LNCAP (cell line): ENCODE results near the gene UCHL5.

Source experiments
- TF ChIP-seq, protein P1 (sequence below): fragments of 450-650 bp; IDR thresholded peaks from 2 replicates; pipeline ENCODE4 v1.5.1; 2017; ENCODE audit warnings: mild to moderate bottlenecking

The UCHL5 gene

DNA sequence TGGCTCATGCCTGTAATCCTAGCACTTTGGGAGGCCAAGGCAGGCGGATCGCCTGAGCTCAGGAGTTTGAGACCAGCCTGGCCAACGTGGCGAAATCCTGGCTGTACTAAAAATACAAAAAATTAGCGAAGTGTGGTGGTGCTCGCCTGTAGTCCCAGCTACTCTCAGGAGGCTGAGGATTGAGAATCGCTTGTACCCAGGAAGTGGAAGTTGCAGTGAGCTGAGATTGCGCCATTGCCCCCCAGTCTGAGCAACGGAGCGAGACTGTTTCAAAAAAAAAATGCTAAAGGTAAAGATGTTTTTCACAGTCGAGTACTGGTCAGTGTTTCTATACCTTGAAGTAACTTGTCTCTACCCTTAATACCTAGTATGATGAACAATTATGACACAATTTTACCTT, 35.0 kb upstream of the UCHL5 start:
- TF ChIP-seq, protein P1, sequence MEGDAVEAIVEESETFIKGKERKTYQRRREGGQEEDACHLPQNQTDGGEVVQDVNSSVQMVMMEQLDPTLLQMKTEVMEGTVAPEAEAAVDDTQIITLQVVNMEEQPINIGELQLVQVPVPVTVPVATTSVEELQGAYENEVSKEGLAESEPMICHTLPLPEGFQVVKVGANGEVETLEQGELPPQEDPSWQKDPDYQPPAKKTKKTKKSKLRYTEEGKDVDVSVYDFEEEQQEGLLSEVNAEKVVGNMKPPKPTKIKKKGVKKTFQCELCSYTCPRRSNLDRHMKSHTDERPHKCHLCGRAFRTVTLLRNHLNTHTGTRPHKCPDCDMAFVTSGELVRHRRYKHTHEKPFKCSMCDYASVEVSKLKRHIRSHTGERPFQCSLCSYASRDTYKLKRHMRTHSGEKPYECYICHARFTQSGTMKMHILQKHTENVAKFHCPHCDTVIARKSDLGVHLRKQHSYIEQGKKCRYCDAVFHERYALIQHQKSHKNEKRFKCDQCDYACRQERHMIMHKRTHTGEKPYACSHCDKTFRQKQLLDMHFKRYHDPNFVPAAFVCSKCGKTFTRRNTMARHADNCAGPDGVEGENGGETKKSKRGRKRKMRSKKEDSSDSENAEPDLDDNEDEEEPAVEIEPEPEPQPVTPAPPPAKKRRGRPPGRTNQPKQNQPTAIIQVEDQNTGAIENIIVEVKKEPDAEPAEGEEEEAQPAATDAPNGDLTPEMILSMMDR = no peak

DNA sequence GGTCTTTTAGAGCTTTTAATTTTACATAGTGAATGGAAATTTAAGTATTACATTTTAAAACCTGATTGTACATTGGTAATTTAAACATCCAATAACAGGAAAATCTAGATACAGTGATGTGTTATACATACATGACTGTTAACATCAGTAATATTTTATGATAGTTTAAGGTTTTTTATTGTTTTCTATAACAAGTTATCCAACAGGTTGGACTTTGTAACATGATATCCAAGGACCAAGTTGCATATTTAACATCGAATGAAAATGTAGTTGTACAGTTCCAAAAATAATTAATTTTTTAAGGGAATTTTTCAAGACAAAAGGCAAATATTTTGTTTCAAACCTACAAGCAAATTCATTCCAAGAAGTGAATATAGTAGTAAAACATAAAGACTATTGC, 31.7 kb upstream of the UCHL5 start:
- TF ChIP-seq, protein P1 = no peak

DNA sequence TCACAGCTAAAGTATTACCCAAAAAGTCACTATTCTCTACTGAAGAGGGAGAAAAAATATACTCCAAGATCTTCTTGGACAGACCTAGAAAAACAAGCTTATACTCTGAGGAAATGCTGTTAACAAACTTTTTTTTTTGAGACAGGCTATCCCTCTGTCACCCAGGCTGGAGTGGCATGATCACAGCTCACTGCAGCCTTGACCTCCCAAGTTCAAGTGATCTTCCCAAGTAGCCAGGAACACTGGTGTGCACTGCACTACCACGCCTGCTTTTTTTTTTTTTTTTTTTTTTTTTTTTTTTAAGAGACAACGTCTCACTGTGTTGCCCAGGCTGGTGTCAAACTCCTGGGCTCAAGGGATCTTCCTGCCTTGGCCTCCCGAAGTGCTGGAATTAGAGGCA, 28.7 kb upstream of the UCHL5 start:
- TF ChIP-seq, protein P1 = no peak

DNA sequence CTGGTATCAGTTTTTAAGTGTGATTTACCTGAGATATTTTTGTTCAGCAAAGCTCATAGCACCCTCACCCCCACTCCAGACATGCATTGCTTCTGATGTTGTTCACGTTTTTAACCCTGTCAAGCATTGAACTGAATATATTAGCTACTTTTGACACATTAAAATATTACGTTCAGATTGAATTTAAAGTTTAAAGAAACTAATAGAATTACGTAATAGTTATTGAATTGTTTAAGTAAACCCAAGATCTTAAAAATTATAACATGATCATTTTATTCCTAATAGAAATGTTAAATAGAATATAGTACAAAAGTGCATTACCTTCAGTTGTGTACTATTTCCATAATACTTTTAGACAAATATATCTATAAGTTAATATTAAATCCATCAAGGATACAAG, 27.2 kb upstream of the UCHL5 start:
- TF ChIP-seq, protein P1 = no peak

DNA sequence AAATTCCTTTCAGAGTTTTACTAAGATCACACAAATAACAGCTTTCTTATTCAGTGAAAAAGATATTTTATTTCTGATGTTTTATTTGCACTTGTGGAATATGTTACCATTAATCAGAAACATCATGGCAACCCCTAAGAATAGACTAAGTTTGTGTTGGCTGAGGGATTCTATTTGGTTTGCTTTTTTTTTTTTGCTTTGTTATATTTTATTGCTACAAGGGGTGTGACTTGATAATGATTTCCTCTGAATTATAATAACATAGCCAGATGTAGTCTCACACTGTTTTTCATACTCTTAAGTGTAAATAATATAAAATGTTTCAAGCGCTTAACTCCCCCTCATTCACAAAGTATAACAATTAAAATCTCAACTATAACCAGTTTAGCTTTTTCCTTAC, 26.1 kb upstream of the UCHL5 start:
- TF ChIP-seq, protein P1 = no peak

DNA sequence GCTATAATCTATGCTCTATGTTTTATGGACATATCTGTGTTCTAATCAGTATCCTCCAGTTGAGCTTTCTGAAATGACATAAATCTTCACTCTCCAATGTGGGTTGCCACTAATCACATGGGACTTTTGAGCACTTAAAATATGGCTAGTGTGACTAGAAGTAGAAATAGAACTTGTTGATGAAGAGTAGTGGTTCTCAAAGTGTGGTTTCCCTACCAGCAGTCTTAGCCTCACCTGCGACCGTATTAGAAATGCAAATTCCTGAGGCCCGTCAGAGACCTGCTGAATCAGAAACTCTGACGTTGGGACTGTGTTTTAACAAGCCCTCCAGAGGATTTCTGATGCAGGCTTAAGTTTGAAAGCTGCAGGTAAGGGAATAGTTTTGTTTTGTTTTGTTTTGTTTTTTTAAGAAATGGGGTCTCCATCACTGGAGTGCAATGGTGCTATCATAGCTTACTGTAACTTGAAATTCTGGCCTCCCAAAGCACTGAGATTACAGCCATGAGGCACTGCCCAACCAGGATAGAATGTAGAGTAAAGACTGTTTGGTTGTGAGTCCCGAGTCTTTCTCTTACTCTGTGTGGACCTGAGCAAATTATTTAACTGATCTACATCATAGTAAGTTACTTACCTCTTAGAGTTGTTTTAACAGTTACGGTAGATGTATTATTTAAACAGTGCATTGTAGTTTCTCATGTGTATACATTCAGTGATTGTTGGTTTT, 24.4 kb upstream of the UCHL5 start:
- TF ChIP-seq, protein P1 = no peak

DNA sequence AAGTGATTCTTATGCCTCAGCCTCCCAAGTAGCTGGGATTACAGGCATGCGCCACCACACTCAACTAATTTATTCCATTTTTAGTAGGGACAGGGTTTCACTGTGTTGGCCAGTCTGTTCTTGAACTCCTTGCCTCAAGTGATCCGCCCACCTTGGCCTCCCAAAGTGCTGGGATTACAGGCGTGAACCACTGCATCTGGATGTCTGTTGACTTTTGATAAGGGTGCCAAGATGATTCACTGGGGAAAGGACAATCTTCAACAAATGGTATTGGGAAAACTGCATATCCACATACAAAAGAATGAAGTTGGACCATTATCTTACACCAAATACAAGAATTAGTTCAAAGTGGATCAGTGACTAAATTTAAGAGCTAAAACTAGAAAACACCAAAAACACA, 20.0 kb upstream of the UCHL5 start:
- TF ChIP-seq, protein P1 = no peak

DNA sequence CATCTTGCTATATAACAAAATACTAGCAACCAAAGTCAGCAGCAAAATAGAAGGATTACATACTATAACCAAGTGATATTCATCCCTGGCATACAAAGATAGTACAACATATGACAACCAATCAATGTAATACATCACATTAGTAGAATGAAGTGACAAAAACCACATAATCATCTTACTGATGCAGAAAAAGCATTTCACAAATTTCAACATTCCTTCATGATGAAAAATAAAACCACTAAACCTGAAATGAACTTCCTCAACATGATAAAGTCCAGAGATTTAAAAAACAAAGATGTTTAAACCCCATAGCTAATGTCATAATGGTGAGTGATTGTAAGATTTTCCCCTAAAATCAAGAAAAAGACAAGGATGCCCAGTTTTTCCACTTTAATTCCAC, 18.8 kb upstream of the UCHL5 start:
- TF ChIP-seq, protein P1 = no peak
